GM19397 (cell line): ENCODE data around the gene KRTAP10-5.
"Not testable (repeated sequence)": the region's sequence is repeated elsewhere in the genome, so short reads cannot be mapped to it uniquely, and the experiment has no call there.

ENCODE experiments used
- ATAC-seq: cut with Tn5 transposase; IDR thresholded peaks from one replicate; pipeline ENCODE4 v1.9.1; 2021; ENCODE audit warnings: mild to moderate bottlenecking, moderate library complexity; ENCODE audit not compliant: unreplicated experiment

Gene KRTAP10-5, protein sequence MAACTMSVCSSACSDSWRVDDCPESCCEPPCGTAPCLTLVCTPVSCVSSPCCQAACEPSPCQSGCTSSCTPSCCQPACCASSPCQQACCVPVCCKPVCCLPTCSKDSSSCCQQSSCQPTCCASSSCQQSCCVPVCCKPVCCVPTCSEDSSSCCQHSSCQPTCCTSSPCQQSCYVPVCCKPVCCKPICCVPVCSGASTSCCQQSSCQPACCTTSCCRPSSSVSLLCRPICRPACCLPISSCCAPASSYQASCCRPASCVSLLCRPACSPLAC

DNA sequence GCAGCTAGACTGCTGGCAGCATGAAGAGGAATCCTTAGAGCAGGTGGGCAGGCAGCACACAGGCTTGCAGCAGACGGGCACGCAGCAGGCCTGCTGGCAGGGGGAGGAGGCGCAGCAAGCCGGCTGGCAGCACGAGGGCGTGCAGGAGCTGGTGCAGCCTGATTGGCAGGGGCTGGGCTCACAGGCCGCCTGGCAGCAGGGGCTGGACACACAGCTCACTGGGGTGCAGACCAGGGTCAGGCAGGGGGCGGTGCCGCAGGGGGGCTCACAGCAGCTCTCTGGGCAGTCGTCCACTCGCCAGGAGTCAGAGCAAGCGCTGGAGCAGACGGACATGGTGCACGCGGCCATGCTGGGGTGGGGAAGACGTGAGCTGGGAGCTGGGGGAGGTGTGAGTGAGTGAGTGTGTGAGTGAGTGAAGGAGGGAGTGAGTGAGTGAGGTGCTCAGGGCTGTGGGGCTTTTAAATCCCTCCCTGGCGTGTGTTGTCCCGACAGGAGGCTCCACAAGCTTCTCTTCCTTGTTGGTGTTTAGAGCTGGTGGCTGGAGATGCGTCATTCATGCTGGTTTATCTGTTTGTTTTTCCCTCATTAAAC is at the start of gene KRTAP10-5:
Gene KRTAP10-5, minus strand, starts transcription at position 374 of the 591 bp plus-strand sequence. Its CDS starts 26 bp downstream, at position 348.
- ATAC-seq, result not testable (repeated sequence)

DNA sequence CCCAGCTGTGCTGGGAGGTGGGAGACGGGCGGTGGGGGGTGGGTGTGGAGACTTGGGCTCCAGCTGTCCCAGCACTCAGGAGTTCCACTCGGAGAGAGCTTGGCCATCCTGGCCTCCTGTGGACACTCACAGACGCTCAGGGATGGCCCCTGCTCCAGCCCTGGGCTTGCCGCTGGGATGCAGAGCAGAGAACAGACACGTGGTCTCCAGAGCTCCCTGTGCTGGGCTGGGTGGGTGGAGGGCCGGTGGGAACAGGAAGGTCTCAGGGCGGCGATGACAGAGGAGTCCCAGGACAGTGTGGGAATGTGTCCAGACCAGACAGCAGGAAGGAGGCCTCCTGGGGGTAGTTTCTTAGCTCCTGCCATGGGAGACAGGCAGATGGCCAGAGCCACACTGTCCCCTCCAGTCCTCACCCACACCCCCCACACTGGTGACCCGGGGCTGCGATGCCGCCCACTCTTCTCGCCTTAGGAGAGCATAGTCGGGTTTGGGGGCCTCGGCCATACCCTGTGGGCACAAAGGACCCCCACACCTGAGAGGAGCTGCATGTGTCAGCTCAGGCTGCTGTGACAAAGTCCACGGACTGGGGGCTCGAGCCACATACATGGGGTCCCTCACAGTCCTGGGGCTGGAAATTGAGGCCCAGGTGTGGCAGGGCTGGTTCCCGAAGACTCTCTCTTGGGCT is 48.4 kb upstream of the KRTAP10-5 start:
- ATAC-seq, result no peak

DNA sequence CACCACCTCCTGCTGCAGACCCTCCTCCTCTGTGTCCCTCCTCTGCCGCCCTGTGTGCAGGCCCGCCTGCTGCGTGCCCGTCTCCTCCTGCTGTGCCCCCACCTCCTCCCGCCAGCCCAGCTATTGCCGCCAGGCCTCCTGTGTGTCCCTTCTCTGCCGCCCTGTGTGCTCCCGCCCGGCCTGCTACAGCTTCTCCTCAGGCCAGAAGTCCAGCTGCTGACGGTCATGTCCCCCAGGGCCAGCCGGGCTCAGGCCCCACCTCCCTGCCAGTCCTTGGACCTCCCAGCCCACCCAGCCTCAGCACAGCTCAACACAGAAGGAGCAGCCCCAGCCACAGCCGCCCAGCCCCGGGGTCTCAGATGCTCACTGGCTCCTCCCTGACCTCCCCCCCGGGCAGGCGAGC is 47.4 kb upstream of the KRTAP10-5 start:
- not testable (repeated sequence) for ATAC-seq

DNA sequence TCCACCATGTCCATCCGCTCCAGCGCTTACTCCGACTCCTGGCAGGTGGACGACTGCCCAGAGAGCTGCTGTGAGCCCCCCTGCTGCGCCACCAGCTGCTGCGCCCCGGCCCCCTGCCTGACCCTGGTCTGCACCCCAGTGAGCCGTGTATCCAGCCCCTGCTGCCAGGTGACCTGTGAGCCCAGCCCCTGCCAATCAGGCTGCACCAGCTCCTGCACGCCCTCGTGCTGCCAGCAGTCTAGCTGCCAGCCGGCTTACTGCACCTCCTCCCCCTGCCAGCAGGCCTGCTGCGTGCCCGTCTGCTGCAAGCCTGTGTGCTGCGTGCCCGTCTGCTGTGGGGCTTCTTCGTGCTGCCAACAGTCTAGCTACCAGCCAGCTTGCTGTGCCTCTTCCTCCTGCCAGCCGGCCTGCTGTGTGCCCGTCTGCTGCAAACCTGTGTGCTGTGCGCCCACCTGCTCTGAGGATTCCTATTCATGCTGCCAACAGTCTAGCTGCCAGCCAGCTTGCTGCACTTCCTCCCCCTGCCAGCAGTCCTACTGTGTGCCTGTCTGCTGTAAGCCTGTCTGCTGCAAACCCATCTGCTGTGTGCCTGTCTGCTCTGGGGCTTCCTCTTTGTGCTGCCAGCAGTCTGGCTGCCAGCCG is 46.9 kb upstream of the KRTAP10-5 start:
- ATAC-seq, result not testable (repeated sequence)

DNA sequence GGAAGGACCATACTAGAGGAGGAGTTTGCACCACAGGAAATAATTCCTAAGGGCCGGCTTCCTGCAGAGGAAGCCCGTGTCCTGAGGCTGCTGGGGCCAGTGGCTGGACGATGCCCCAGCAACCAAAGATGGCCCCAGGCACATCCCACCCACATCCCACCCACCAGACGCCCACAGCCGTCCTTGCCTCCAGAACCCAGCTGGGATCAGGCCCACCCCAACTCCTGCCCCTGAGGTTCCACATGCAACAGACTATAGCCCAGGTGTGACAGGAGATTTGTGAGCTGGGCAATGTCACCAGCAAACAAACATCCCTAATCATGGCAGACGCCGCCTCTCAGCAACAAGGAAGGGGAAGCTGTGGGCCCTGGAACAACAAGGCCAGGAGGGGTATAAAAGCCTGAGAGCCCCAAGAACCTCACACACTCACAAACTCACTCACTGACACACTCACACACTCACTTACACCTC is 46.3 kb upstream of the KRTAP10-5 start, which contains the start of gene KRTAP10-9:
Gene KRTAP10-9, plus strand, starts transcription at position 421 of the 471 bp plus-strand sequence. CDS start 79 bp downstream, outside the sequence.
- ATAC-seq, result no peak

DNA sequence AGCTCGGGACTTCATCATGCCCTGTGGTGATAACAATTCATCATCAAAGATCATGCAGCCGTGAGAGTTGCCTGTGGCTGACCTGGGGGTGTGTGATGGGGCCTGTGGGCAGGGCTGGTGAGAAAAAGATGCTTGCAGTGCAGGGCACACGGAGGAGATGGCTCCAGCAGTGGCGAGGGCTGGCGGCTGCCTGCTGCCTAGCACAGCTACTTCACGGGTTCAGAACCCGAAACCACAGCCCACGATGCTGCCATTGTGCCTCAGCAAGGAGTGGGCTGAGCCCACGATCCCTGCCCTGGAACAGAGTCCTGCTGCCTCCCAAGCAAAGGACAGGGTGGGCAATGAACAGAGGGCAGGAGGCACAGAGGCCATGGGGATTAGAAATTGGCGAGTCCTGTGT is 45.9 kb upstream of the KRTAP10-5 start:
- no peak for ATAC-seq

DNA sequence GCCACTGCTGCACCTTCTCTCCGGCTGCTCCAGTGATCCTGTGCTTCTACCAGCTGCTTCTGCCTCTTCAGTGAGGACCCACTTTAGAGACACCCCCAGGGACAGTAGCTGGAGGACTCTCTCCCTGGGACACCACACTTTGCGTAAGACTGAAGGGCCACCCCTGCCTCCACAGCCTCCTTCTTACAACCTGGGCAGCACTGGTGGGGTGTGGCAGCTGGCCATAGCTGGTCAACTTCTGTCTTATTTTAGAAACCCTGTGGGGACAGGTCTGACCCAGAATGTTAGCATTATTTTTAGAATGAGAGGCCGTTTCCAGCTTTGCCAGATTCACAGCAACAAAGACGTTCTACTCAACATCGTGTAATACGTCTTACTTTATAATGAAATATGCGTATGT is 45.4 kb upstream of the KRTAP10-5 start:
- no peak for ATAC-seq

DNA sequence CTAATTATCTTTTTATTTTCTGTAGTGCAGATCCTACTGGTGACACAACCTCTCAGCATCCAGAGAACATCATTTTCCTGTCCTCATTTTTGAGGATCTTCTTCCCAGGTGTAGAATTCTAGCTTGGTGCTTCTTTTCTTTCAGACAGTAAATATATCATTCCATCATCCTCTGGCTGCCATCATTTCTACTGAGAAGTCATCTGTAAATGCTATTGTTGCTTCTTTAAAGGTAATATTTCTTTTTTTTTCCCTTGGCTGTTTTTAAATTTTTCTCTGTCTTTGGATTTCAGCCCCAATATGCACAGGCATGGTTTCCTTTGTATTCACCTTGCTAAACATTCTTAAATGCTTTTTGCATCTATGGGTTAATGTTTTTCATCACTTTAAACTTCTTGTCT is 43.2 kb upstream of the KRTAP10-5 start:
- no peak for ATAC-seq

DNA sequence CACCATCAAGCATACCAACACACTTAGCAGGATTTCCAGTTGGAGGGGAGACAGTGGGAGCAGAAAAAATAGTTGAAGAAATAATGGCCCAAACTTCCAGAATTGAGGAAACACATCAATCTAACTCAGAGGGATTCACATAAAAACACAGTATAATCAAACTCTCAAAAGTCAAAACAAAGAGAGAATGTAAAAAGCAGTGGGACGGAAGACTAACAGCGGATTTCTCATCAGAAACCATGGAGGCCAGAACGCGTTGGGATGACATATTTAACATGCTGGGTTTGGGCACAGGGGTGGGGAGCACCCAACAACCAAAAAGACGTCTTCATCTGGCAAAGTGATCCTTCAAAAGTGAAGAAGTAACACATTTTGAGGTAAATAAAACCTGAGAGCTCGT is 39.5 kb upstream of the KRTAP10-5 start:
- no peak for ATAC-seq

DNA sequence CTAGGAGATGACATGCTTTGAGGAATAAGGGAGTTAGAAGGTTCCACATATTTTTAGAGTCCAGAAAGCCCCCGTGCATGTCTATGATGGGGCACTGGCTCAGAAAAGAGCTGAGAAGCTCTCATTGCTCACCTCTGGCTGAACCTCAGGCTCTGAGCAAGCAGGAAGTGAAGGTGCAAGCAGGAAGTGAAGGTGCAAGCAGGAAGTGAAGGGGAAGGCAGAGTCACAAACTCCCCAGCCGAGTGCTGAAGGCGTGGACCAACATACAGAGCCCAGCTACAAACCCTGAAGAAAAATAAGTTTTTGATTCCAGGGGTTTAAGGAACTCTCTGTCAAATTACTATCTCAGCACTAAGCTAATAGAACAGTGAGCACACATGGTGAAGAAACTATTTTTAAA is 38.5 kb upstream of the KRTAP10-5 start:
- no peak for ATAC-seq

DNA sequence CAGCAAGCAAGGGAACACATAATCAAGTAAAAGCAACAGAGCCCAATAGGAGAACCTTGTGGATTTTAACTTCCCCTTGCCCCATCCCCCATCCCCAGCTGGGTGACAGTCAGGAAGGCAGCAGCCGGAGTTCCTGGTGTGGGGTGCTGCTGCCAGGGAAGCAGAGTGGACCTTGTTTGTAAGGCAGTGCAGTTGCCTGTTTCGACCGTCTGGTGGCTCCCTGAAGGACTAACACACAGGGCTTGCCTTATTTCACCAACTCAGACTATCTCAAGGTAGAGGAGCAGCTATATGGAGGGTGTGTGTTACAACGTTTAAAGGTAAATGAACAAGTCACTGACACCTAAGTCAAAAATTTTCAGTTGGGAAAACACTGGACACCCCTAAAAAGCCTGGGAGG is 38.1 kb upstream of the KRTAP10-5 start:
- no peak for ATAC-seq

DNA sequence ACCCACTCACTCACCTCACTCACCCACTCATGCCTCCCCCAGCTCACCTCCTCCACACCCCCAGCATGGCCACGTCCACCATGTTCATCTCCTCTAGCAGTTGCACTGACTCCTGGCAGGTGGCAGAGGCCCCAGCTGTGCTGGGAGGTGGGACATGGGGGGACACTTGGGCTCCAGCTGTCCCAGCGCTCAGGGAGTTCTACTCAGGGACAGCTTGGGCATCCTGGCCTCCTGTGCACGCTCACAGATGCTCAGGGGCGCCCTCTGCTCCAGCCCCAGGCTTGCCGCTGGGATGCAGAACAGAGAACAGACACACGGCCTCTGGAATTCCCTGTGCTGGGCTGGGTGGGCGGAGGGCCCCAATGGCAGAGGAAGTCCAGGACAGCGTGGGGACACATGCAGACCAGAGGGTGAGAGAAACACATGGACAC is 36.7 kb upstream of the KRTAP10-5 start:
- ATAC-seq, result no peak

DNA sequence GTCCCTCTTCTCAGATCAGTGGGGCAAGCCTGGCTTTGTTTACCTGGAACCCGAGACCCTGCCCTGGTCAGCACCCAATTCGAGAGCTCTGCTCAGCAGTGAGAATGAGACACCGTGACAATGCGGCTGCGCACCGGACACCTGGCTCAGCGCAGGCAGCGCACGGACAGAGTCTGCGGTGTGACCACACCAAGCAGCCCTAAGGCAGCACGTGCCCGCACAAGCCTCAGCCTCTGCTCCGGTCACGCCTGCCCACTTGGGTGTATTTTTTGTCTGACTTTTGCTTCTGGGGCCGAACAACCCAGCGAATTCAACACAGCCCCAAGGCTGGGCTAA is 36.2 kb upstream of the KRTAP10-5 start:
- no peak for ATAC-seq

DNA sequence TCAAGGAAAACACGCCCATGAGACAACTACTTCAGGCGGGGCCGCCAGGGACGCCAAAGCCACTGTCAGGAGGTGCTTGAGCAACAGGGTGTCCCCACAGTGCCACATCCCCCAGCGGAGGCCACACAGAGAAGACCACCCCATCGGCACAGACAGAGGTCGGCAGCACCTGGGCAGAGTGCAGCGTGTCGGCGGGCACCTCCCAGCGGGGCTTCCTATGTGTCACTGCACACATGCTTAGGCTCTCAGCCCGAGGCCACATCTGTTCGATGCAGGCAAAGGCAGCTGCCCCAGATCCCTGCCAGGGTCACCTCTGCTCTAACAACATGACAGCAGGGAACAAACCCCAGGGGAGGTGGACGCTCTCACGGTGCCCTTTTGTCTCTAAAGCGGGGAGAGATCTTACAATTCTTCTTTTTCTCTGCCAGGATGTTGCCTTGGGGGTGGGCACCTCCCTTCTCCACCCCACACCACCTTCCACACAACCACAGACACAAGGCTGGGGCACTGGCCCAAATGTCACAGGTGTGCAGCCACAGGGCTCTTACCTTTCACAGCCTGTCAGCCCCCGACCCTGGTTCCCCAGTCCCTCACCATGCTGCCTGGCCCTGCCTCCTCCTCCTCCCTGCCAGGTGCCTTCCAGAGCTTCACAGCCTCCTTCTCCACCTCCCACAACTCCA is 35.6 kb upstream of the KRTAP10-5 start:
- ATAC-seq, result no peak

DNA sequence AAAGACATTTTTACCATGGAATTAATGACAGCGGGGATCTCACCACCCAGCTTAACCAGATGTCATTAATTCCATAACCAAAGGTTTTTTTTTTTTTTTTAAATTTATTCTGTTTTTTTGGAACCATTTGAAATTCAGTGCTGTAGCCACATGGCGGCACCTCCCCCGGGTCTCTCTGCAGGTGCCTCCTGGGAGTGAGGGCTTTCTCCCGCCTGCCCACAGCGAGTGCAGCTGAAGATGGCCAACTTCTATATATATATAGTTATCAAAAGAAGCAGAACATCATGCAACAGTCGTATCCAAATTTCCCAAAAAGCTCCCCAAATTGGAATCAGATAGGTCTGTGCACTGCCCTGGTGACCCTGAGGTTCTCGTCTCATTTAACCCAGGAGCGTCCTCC is 35.1 kb upstream of the KRTAP10-5 start:
- ATAC-seq, result no peak

DNA sequence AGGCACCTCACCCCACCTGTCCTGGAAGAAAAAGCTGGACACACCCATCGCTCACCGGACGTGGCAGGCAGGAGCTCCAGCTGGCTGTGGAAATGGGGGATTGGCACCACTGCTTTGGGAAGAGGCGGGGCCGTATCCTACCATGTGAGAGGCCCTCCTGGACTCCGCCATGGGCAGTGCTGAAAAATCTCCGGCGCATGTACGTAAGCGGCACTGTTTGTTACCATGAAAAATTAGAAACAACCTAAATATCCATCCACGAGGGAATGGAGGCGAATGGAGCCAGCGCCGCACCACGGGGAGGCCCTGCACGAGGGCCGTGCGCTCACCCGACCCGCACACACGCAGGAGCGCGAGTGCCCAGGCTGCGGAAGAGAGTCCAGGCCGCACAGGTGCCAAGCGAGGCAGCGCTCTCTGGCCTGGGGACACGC is 34.6 kb upstream of the KRTAP10-5 start:
- ATAC-seq, result no peak

DNA sequence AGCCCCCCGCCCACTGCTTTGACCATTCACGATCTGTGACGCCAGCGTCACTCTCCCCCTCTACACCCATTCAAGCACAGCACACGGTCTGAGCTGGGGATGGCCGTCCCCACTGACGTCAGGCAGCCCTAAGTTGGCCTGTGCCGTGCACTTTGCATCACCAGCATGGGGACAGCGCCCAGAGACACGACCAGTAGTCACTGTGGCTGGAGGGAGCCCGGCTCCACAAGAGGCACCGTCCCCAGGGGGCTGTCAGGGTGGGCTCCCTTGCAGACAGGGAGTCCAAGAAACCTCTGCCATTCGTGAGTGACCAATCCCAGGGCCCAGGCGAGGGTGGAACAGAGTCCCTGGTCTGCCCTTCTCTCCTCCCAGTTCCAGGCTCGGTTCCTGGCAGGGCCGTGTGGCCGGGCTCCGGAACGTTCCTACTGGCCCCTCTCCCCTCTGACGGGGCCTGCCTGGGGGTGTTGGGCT is 33.8 kb upstream of the KRTAP10-5 start:
- ATAC-seq, result no peak

DNA sequence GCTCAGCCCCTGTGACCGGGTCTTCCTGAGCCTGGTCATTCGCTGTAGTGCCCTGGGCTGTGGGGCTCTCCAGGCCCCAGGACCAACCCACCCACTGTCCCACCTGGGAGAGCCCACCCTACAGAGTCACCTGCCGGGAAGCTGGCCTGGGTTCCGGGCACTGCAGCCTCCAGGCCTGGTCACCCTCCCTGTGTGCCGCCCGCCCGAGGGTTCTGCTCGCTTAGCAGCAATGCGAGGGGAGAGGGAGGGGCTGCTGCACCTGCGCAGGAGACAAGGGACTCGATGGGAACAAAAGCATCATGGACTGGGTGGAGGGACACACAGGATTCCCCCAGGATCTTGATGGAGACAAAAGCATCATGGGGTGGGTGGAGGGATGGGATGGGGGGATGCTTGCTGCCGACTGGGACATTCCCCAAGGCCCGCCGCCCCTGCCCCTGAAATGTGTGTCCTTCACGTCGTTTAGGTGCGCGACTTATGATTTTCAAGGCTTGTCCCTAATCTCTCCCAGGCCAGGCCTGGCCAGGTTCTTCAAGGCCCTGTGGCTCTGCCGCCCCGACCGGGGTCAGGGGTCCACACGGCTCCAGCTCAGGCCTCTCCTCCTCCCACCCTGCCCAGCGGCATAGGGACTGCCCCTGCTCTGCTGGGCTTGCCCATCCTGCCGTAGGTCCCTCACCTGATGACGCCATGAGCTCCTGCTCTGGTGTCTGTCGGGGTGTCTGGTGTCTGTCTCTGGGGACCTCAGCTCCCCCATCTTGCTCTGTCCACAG is 33.2 kb upstream of the KRTAP10-5 start:
- ATAC-seq, result no peak

DNA sequence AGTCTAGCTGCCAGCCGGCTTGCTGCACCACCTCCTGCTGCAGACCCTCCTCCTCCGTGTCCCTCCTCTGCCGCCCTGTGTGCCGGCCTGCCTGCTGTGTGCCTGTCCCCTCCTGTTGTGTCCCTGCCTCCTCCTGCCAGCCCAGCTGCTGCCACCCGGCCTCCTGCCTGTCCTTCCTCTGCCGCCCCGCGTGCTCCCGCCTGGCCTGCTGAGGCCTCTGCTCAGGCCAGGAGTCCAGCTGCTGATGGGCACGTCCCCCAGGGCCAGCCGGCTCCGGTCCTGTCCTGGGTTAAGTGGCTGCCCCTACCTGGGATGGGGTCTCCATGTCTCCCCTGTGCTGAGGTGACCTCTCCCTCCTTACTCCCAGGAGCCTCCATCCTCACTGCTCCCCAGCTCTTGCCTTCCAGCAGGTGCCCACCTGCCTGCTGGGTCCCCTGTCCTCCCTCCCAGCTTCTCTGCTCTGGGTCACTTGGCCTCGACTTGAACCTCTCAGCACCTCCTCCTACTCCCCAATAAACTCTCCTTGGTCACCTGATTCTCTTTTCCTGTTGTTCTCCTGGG is 32.3 kb upstream of the KRTAP10-5 start:
- no peak for ATAC-seq

DNA sequence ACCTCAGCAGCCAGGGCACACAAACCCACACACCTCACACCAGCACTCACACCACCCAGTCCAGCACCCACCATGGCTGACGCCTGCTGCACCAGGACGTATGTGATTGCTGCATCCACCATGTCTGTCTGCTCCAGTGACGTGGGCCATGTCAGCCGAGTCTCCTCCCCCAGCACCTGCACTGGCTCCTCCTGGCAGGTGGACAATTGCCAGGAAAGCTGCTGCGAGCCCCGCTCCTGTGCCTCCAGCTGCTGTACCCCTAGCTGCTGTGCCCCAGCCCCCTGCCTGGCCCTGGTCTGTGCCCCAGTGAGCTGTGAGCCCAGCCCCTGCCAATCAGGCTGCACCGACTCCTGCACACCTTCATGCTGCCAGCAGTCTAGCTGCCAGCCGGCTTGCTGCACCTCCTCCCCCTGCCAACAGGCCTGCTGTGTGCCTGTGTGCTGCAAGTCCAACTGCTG is 31.7 kb upstream of the KRTAP10-5 start, which contains the start of gene KRTAP10-8:
Gene KRTAP10-8, plus strand, starts transcription at position 51 of the 458 bp plus-strand sequence. Its CDS starts 22 bp downstream, at position 73.
- no peak for ATAC-seq
